WERI-Rb-1 (cell line): ENCODE results near the gene ZNF232.
"Not testable (repeated sequence)": the region's sequence is repeated elsewhere in the genome, so short reads cannot be mapped to it uniquely, and the experiment has no call there.

ENCODE experiments used
- DNase-seq: peaks from one replicate; pipeline ENCODE4 v3.0.0-alpha.2; 2020
- H3K27ac ChIP-seq: fragments of 250-450 bp; sonication (Bioruptor Pico); 2 replicates; pipeline ENCODE4 v1.5.1; 2020; ENCODE audit warnings: mild to moderate bottlenecking, moderate library complexity
- H3K27me3 ChIP-seq: fragments of 250-450 bp; sonication (Bioruptor Pico); 2 replicates; pipeline ENCODE4 v1.5.1; 2021; ENCODE audit warnings: mild to moderate bottlenecking, low read depth, moderate library complexity; ENCODE audit not compliant: insufficient read depth, severe bottlenecking
- H3K36me3 ChIP-seq: fragments of 250-450 bp; sonication (Bioruptor Pico); 2 replicates; pipeline ENCODE4 v1.5.1; 2020; ENCODE audit warnings: mild to moderate bottlenecking, moderate library complexity
- H3K4me3 ChIP-seq: 2 replicates; pipeline ENCODE4 v1.5.1; 2011; ENCODE audit warnings: low read depth, mild to moderate bottlenecking, control low read depth, low read length
- H3K9me3 ChIP-seq: fragments of 250-450 bp; sonication (Bioruptor Pico); 2 replicates; pipeline ENCODE4 v1.5.1; 2021; ENCODE audit warnings: mild to moderate bottlenecking, moderate library complexity; ENCODE audit not compliant: severe bottlenecking
- TF ChIP-seq, protein P1 (sequence below): IDR thresholded peaks from 2 replicates; pipeline ENCODE4 v1.5.1; 2011; ENCODE audit warnings: low read depth, mild to moderate bottlenecking, control low read depth, inconsistent platforms, low read length

Gene ZNF232

DNA sequence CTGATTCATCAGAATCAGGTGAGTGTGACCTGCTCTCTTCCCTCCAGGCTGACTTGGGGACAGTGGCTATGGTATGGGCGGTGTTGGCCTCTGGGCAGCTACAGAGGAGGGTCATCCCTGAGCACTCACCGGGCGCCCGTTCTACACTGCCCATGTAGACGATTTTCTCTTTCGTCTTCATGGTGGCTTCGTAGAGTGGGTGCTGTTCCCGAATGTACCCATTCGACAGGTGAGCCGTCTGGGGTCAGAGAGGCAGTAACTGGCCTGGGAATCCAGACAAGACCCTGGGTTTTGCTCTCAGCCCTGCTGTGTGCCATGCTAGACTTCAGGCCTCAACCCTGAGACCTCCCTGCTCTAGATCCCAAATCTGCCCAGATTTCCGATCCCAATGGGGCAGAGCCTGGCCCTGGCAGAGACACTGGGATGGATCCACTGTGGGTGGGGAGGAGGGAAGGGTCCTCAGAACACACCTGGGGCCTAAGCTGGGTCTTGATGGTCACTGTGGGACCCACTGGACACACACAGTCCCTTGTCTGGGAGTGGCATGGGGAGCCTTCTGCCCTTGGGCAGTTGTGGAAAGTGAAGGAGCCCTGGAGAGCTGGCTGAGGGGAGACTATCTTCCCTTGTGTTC, 17.3 kb upstream of the ZNF232 start:
- Histone ChIP-seq H3K4me3 (no peak overlapping the region), H3K9me3 (no peaks in the 10 kb centered on the region), H3K27me3 (no peaks in the 10 kb centered on the region), H3K36me3 (no peaks in the 10 kb centered on the region), H3K27ac (no peak overlapping the region)
- TF ChIP-seq, protein P1, sequence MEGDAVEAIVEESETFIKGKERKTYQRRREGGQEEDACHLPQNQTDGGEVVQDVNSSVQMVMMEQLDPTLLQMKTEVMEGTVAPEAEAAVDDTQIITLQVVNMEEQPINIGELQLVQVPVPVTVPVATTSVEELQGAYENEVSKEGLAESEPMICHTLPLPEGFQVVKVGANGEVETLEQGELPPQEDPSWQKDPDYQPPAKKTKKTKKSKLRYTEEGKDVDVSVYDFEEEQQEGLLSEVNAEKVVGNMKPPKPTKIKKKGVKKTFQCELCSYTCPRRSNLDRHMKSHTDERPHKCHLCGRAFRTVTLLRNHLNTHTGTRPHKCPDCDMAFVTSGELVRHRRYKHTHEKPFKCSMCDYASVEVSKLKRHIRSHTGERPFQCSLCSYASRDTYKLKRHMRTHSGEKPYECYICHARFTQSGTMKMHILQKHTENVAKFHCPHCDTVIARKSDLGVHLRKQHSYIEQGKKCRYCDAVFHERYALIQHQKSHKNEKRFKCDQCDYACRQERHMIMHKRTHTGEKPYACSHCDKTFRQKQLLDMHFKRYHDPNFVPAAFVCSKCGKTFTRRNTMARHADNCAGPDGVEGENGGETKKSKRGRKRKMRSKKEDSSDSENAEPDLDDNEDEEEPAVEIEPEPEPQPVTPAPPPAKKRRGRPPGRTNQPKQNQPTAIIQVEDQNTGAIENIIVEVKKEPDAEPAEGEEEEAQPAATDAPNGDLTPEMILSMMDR = no peak
- no peak for DNase-seq

DNA sequence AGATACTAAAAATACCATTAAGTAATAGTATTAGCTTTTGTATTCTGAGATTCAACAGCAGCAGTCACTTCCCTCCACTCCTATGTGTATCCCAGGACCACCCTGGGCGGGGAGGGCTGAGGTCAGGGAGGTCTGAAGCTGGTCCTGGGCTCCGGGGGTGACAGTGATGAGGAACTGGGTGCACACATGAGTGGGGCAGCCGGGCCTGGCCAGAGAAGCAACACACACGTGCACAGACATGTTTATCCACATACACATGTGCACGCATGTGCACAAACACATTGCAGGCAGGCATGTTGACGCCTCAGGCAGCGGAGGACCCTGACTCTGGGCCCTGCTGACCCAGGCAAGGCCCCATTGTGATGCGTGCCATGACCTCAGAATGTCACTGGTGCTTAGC, 16.7 kb upstream of the ZNF232 start:
- not testable (repeated sequence) for H3K4me3 ChIP-seq, DNase-seq, H3K36me3 ChIP-seq, H3K27me3 ChIP-seq, H3K9me3 ChIP-seq, H3K27ac ChIP-seq

DNA sequence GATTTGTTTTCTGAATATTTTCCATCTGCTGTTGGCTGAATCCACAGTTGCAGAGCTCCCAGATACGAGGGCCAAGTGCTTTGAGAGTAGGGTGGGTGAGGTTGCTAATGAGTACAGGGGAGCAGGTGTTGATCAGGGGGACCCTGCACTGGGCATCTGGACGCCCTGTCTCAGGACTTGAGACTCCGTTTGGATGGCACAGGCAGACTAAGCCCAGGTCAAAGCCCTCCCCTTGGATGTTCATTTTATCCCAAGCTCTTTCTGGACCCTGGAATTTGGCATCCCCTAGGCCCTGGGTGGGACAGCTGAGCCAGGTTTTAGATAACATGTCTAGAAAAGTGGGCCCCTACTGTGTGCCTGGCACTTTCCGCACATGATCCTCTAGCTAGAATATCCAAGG, 16.2 kb upstream of the ZNF232 start:
- no peak for DNase-seq
- Histone ChIP-seq H3K27me3 (no peaks in the 10 kb centered on the region), H3K9me3 (no peaks in the 10 kb centered on the region), H3K4me3 (no peak overlapping the region), H3K27ac (no peak overlapping the region), H3K36me3 (no peaks in the 10 kb centered on the region)
- TF ChIP-seq, protein P1 = no peak

DNA sequence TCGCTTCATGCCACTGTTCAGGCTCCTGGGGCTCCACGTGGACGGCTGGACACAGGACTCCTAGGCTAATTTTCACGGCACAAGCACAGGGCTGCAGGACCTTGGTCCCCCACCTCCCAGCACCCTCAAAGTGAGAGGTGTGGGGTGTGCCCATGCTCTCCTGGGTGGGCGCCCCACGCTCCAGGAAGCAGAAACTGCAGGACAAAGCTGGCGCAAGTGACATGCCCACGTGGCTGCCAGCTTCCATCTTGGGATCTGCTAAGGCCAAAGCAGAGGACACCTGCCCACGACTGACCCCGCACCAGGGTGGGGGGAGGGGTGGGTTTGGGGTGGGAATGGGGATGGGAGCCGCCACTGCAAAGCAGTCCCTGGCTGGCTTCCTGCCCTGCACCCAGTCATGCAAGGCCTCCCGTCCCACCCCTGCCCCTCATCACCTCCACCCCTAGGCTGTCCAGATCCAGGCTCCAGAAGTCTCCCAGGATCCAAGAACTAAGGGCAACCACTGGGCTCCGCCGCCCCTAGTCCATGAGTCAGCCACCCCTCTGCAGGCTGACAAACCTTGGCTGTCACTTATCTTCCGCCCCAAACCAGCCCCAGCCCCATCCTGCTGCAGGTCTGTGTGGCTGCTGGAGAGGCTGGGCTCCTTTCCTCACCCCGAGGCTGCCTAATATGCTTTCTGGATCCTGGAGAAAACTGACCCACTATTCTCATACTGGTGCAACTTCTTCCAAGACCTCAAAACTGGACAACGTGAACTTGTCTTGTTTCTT, 15.2 kb upstream of the ZNF232 start:
- Histone ChIP-seq H3K27ac (no peak overlapping the region), H3K36me3 (no peaks in the 10 kb centered on the region), H3K27me3 (no peaks in the 10 kb centered on the region), H3K4me3 (no peak overlapping the region), H3K9me3 (no peaks in the 10 kb centered on the region)
- no peak for DNase-seq
- TF ChIP-seq, protein P1 = no peak

DNA sequence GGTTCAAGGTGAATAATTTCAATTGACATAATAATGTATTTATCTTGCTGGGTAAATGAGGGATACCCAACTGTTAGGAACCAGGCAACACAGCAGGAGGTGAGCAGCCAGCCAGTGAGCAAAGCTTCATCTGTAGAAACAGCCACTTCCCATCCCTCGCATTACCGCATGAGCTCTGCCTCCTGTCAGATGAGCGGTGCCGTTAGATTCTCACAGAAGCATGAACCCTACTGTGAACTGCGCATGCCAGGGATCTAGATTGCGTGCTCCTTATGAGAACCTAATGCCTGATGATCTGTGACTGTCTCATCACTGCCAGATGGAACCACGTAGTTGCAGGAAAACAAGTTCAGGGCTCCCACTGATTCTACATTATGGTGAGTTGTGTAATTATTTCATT, 13.2 kb upstream of the ZNF232 start:
- not testable (repeated sequence) for H3K9me3 ChIP-seq, H3K27ac ChIP-seq, H3K27me3 ChIP-seq, H3K4me3 ChIP-seq, DNase-seq, H3K36me3 ChIP-seq

DNA sequence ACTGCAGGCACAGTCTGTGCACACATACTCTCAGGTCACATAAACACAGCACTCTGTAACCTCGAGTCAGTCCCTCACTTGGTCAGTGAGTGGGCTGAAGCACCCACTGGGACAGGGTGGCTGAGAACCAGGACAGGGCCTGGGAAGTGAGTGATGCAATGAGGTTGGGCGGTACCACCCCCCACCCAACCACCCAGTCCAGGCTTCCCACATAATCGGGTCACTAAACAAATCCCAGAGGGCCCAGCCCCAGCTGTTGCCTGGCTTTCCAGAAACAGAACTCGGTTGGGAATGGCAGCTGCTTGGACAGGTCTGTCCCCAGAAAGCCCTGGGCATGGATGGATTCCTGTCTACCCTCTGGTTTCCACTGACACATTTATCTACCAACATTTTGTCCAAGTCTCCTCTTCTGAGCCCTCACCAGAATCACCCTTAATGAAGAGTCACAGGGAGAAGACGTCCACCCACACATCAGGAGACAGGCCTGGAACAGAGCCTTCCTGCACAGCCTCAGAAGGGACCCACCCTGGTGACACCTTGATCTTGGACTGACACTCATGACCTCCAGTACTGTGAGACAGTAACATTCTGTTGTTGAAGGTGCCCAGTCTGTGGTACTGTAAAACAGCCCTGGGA, 12.6 kb upstream of the ZNF232 start:
- not testable (repeated sequence) for H3K9me3 ChIP-seq, H3K27me3 ChIP-seq, H3K36me3 ChIP-seq, H3K4me3 ChIP-seq
- peak overlapping the region; percentile 41 for H3K27ac ChIP-seq
- DNase-seq = peak; percentile 42

DNA sequence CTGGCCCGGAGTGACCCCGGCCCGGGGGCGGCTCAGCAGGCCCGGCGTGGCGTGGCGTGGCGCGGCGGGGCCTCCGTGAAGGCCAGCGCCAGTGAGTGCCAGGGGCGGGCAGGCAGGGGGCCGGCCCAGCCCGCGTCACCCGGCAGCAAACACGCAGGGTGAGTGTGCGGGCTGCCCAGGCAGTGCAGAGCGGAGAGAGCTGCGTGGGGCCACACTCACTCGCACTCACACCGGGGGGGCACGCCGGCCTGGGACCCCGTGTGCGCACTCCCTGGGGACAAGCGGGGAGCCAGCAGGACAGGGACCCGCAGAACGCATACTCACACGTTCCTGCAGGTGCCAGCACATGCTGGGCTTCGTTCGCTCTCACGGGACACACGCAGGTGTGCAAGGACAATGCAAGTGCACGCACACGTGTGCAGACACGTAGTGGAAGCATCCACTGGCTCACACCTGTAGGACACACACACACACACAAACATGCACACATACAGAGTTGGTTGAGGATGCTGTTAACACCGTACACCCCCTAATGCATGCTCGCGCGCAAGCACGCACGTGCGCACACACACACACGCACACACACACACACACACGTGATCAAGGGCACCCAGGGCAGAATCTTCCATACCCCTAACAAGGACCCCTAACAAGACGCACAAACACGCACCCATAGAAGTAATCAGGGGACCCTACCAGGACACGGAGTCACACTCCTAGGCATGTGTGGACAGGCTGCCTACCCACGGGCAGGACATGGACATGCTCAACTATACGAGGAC, 11.9 kb upstream of the ZNF232 start:
- H3K27ac ChIP-seq = peak overlapping the region; percentile 41
- DNase-seq = peak; percentile 7
- H3K9me3 ChIP-seq = peaks cover 1% of the 10 kb centered on the region
- TF ChIP-seq, protein P1 = no peak
- no peaks in the 10 kb centered on the region for H3K27me3 ChIP-seq
- H3K36me3 ChIP-seq = no peaks in the 10 kb centered on the region
- H3K4me3 ChIP-seq = no peak overlapping the region
